ENCODE results near the gene ADCY4. TPM values are rescaled to one million over a fixed set of nuclear protein-coding genes. Genes with fewer than 3 reads are reported as not detected.

The ADCY4 gene
- total RNA-seq, 1 experiment from 2014 or later, result 1.1 TPM

- ATAC-seq (no peak), DNase-seq (ENCODE audit: low spot score) (no peak)
- CTCF ChIA-PET, result interaction anchor here (0.8 to 17.1 kb wide), 2 partner anchors 29 to 90 kb away, joined by 3 to 518 read pairs; partner anchors contain the start of genes CBLN3 and KHNYN
- H3K27ac Mint-ChIP-seq, result no peak overlapping the region
- peaks cover 19% of the 10 kb centered on the region for H3K4me1 Mint-ChIP-seq
- peaks cover 100% of the 10 kb centered on the region for H3K27me3 Mint-ChIP-seq (ENCODE audit: low read depth)
- POLR2A ChIA-PET, result no interaction called here
- TF ChIP-seq ATF1 (CRISPR knock-in tag; IDR thresholded peaks at IDR 0.05), result no peak
- TF ChIP-seq, protein P1, sequence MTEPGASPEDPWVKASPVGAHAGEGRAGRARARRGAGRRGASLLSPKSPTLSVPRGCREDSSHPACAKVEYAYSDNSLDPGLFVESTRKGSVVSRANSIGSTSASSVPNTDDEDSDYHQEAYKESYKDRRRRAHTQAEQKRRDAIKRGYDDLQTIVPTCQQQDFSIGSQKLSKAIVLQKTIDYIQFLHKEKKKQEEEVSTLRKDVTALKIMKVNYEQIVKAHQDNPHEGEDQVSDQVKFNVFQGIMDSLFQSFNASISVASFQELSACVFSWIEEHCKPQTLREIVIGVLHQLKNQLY (CRISPR knock-in tag; IDR thresholded peaks at IDR 0.05), result no peak
- TF ChIP-seq EMX1 (CRISPR knock-in tag; IDR thresholded peaks at IDR 0.05), result no peak
- TF ChIP-seq PREB (CRISPR knock-in tag; IDR thresholded peaks at IDR 0.05; ENCODE audit: borderline replicate concordance), result no peak
- no peak for TF ChIP-seq TP53 (CRISPR knock-in tag; IDR thresholded peaks at IDR 0.05)
- TF ChIP-seq NR1H2 (CRISPR knock-in tag; IDR thresholded peaks at IDR 0.05), result no peak
- TF ChIP-seq TEAD4 (CRISPR knock-in tag; IDR thresholded peaks at IDR 0.05), result no peak
- TF ChIP-seq TCF7 (CRISPR knock-in tag; IDR thresholded peaks at IDR 0.05; ENCODE audit: low read depth), result no peak
- H3K36me3 Mint-ChIP-seq, result no peaks in the 10 kb centered on the region
- no peak overlapping the region for H3K4me3 Mint-ChIP-seq
- no peaks in the 10 kb centered on the region for H3K9me3 Mint-ChIP-seq
Observed at GRCh38 chr14:24337824-24338175, 2.9 kb upstream of the ADCY4 start.

GRCh38 chr14:24337144-24337823 is 2.4 kb upstream of the ADCY4 start:
- no peak overlapping the region for H3K27ac Mint-ChIP-seq
- no peak for DNase-seq (ENCODE audit: low spot score)
- H3K4me1 Mint-ChIP-seq, result peaks cover 23% of the 10 kb centered on the region
- no peak for ATAC-seq
- no peak overlapping the region for H3K4me3 Mint-ChIP-seq
- CTCF ChIA-PET, result interaction anchor here (0.8 to 17.1 kb wide), 5 partner anchors 11 to 99 kb away, joined by 3 to 518 read pairs (median 4); partner anchors contain the start of genes CBLN3, CIDEB and KHNYN
- H3K27me3 Mint-ChIP-seq (ENCODE audit: low read depth), result peaks cover 100% of the 10 kb centered on the region
- no peaks in the 10 kb centered on the region for H3K36me3 Mint-ChIP-seq
- no peaks in the 10 kb centered on the region for H3K9me3 Mint-ChIP-seq
- POLR2A ChIA-PET, result interaction anchor here (0.6 kb wide), 1 partner anchor 23 kb away, joined by 3 read pairs; no protein-coding TSS in a partner anchor
- TF ChIP-seq ZNF219 (CRISPR knock-in tag; IDR thresholded peaks at IDR 0.05; ENCODE audit: borderline replicate concordance), result no peak
- TF ChIP-seq EMX1 (CRISPR knock-in tag; IDR thresholded peaks at IDR 0.05), result no peak
- no peak for TF ChIP-seq ETV6 (CRISPR knock-in tag; IDR thresholded peaks at IDR 0.05)
- TF ChIP-seq PRRX2 (CRISPR knock-in tag; IDR thresholded peaks at IDR 0.05), result no peak
- TF ChIP-seq GTF2I (CRISPR knock-in tag; conservative IDR thresholded peaks at IDR 0.05), result no peak
- no peak for TF ChIP-seq E2F1 (CRISPR knock-in tag; IDR thresholded peaks at IDR 0.05)
- no peak for TF ChIP-seq IRF1 (CRISPR knock-in tag; IDR thresholded peaks at IDR 0.05)
- TF ChIP-seq, protein P2, sequence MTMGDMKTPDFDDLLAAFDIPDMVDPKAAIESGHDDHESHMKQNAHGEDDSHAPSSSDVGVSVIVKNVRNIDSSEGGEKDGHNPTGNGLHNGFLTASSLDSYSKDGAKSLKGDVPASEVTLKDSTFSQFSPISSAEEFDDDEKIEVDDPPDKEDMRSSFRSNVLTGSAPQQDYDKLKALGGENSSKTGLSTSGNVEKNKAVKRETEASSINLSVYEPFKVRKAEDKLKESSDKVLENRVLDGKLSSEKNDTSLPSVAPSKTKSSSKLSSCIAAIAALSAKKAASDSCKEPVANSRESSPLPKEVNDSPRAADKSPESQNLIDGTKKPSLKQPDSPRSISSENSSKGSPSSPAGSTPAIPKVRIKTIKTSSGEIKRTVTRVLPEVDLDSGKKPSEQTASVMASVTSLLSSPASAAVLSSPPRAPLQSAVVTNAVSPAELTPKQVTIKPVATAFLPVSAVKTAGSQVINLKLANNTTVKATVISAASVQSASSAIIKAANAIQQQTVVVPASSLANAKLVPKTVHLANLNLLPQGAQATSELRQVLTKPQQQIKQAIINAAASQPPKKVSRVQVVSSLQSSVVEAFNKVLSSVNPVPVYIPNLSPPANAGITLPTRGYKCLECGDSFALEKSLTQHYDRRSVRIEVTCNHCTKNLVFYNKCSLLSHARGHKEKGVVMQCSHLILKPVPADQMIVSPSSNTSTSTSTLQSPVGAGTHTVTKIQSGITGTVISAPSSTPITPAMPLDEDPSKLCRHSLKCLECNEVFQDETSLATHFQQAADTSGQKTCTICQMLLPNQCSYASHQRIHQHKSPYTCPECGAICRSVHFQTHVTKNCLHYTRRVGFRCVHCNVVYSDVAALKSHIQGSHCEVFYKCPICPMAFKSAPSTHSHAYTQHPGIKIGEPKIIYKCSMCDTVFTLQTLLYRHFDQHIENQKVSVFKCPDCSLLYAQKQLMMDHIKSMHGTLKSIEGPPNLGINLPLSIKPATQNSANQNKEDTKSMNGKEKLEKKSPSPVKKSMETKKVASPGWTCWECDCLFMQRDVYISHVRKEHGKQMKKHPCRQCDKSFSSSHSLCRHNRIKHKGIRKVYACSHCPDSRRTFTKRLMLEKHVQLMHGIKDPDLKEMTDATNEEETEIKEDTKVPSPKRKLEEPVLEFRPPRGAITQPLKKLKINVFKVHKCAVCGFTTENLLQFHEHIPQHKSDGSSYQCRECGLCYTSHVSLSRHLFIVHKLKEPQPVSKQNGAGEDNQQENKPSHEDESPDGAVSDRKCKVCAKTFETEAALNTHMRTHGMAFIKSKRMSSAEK (CRISPR knock-in tag; IDR thresholded peaks at IDR 0.05; ENCODE audit: borderline replicate concordance), result no peak
- TF ChIP-seq ZBTB43 (CRISPR knock-in tag; IDR thresholded peaks at IDR 0.05), result no peak
- no peak for TF ChIP-seq TEAD1 (CRISPR knock-in tag; IDR thresholded peaks at IDR 0.05)
- TF ChIP-seq, protein P3, sequence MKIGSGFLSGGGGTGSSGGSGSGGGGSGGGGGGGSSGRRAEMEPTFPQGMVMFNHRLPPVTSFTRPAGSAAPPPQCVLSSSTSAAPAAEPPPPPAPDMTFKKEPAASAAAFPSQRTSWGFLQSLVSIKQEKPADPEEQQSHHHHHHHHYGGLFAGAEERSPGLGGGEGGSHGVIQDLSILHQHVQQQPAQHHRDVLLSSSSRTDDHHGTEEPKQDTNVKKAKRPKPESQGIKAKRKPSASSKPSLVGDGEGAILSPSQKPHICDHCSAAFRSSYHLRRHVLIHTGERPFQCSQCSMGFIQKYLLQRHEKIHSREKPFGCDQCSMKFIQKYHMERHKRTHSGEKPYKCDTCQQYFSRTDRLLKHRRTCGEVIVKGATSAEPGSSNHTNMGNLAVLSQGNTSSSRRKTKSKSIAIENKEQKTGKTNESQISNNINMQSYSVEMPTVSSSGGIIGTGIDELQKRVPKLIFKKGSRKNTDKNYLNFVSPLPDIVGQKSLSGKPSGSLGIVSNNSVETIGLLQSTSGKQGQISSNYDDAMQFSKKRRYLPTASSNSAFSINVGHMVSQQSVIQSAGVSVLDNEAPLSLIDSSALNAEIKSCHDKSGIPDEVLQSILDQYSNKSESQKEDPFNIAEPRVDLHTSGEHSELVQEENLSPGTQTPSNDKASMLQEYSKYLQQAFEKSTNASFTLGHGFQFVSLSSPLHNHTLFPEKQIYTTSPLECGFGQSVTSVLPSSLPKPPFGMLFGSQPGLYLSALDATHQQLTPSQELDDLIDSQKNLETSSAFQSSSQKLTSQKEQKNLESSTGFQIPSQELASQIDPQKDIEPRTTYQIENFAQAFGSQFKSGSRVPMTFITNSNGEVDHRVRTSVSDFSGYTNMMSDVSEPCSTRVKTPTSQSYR (CRISPR knock-in tag; IDR thresholded peaks at IDR 0.05), result no peak
- no peak for TF ChIP-seq ZNF263 (CRISPR knock-in tag; IDR thresholded peaks at IDR 0.05; ENCODE audit: low read depth)
- no peak for TF ChIP-seq JAZF1 (CRISPR knock-in tag; IDR thresholded peaks at IDR 0.05)
- TF ChIP-seq ZNF396 (CRISPR knock-in tag; IDR thresholded peaks at IDR 0.05; ENCODE audit: borderline replicate concordance), result no peak
- TF ChIP-seq CREM (CRISPR knock-in tag; IDR thresholded peaks at IDR 0.05), result no peak

Measured in WTC11 (cell line).